Ovary (tissue), 9 donors: Measurements from ENCODE around the gene LRIT2. TPM values are rescaled to one million over a fixed set of nuclear protein-coding genes. Genes with fewer than 3 reads are reported as not detected.

Source experiments
- DNase-seq, 5 donors: peaks; one replicate each; pipeline ENCODE4 v3.0.0-alpha.2; 2019 to 2020
- H3K27ac ChIP-seq, 2 donors: fragments of 200-600 bp; one replicate each; pipeline versions ENCODE4 v1.5.1 to v1.8.0; 2019 to 2022
- H3K27me3 ChIP-seq: fragments of 200-600 bp; one replicate; pipeline ENCODE4 v1.8.0; 2022
- H3K36me3 ChIP-seq: fragments of 200-600 bp; sonication (generic); one replicate; pipeline ENCODE4 v1.5.1; 2019
- H3K4me1 ChIP-seq: one replicate; pipeline ENCODE4 v1.8.1; 2013; ENCODE audit warnings: mild to moderate bottlenecking, moderate library complexity; ENCODE audit not compliant: insufficient read depth
- H3K4me3 ChIP-seq: fragments of 200-600 bp; sonication (generic); one replicate; pipeline ENCODE4 v1.5.1; 2017
- H3K9me3 ChIP-seq, 2 donors: fragments of 200-600 bp in 1 of 2; sonication (generic) in 1 of 2; one replicate each; pipeline versions ENCODE4 v1.5.1 to v1.8.1; 2013 to 2019; ENCODE audit warnings: mild to moderate bottlenecking in 1 of 2, moderate library complexity in 1 of 2
- CTCF ChIP-seq, 3 donors: fragments of 450-650 bp in 2 of 3; fragments of 200-600 bp in 1 of 3; IDR thresholded peaks; one replicate each; pipeline versions ENCODE4 v1.5.1 to v1.8.0; 2016 to 2022; ENCODE audit warnings: antibody characterized with exemption in 3 of 3, mild to moderate bottlenecking in 1 of 3
- EP300 ChIP-seq: sonication (generic); formaldehyde crosslinking; IDR thresholded peaks from one replicate; pipeline ENCODE4 v1.6.1; 2017; ENCODE audit warnings: antibody characterized with exemption
- POLR2A ChIP-seq: fragments of 450-650 bp; IDR thresholded peaks from one replicate; pipeline ENCODE4 v1.6.1; 2017; ENCODE audit warnings: antibody characterized with exemption, mild to moderate bottlenecking, moderate library complexity
- WGBS, 3 donors: extraction: QIAGEN DNeasy Blood & Tissue Kit in 1 of 3; methylation state at CpG; one replicate each; pipeline versions ENCODE4 v1.1.5 to v1.1.7; 2013 to 2017; 5-methylcytosine and 5-hydroxymethylcytosine counted together
- intact Hi-C, 4 donors: fragments of 100-400 bp; cut with DNase I; formaldehyde crosslinking; loops; one replicate each; pipeline versions ENCODE4 v1.11.0 to v1.15.1; 2022 to 2023
- polyA plus RNA-seq, 2 donors: library from polyadenylated mRNA; stranded (reverse); fragments of 200-250 nt in 1 of 2; fragments of 350-450 nt in 1 of 2; fragmentation: Illumina TruSeq in 1 of 2; extraction: RNeasy Lipid Tissue Mini Kit (QIAGEN cat#74804) in 1 of 2; gene quantifications; one replicate each; pipeline ENCODE4 v1.2.3, GENCODE V29; 2013 to 2014
- total RNA-seq, 7 donors: library from RNA; depleted of rRNA in 2 of 7; stranded (reverse); fragments of >200 nt in 2 of 7; fragmentation: NEBNext Ultra II Directional in 3 of 7; extraction: Animal tissue kit (Norgen Biotek cat#: 25700) in 3 of 7; gene quantifications; one replicate each; pipeline versions ENCODE4 v1.1.0 to v1.2.4, GENCODE V29; 2016 to 2023
- donor health status: DM: no; HTN: no; CAD: no; lungs with moderate emphysema.
- donor health status: DM: no; HTN: no; CAD: no.
- donor health status: Bipolar disorder and iron deficiency.
- donor health status: DM: yes; HTN: yes; CAD: no.
- donor health status: DM: no; HTN: no; CAD: no.
- donor health status: DM: yes; HTN: yes; CAD: no.

LRIT2 gene
- total and polyA plus RNA-seq, 9 donors = not detected

GRCh38 chr10:84193327-84193726 is 32.0 kb downstream of the LRIT2 start:
- DNase-seq = no peak
- no peaks in the 10 kb centered on the region for H3K4me1 ChIP-seq
- no peak overlapping the region for H3K4me3 ChIP-seq
- intact Hi-C loops = loop anchor here in 1 of 4 donors (5.0 kb wide), 1 partner anchor 349 kb away; no protein-coding TSS in a partner anchor
- no peak overlapping the region for H3K27ac ChIP-seq
- no peaks in the 10 kb centered on the region for H3K27me3 ChIP-seq
- no peak for TF ChIP-seq POLR2A
- TF ChIP-seq CTCF (IDR thresholded peaks at IDR 0.05) = no peak
- TF ChIP-seq EP300 = no peak
- no peaks in the 10 kb centered on the region for H3K9me3 ChIP-seq
- H3K36me3 ChIP-seq = no peaks in the 10 kb centered on the region
- WGBS, 3 donors = 85 to 98% (median 95%) methylated on average over 2 of the region's 2 CpGs

- H3K4me3 ChIP-seq = no peak overlapping the region
- no peak for DNase-seq
- no peak overlapping the region for H3K27ac ChIP-seq
- no peaks in the 10 kb centered on the region for H3K4me1 ChIP-seq
- TF ChIP-seq CTCF (IDR thresholded peaks at IDR 0.05) (no peak), POLR2A (no peak), EP300 (no peak)
- WGBS, 3 donors = 73 to 84% (median 75%) methylated on average over 5 of the region's 5 CpGs
- H3K27me3 ChIP-seq = no peaks in the 10 kb centered on the region
- no peaks in the 10 kb centered on the region for H3K9me3 ChIP-seq
- H3K36me3 ChIP-seq = no peaks in the 10 kb centered on the region
- intact Hi-C loops = loop anchor here in 1 of 4 donors (5.0 kb wide), 1 partner anchor 351 kb away; no protein-coding TSS in a partner anchor
Observed at GRCh38 chr10:84191106-84191505, 34.2 kb downstream of the LRIT2 start.

- no peak for TF ChIP-seq EP300
- TF ChIP-seq CTCF (IDR thresholded peaks at IDR 0.05) = no peak
- no peak for TF ChIP-seq POLR2A
- no peak overlapping the region for H3K4me3 ChIP-seq
- intact Hi-C loops = loop anchor here in 1 of 4 donors (5.0 kb wide), 1 partner anchor 352 kb away; no protein-coding TSS in a partner anchor
- H3K27me3 ChIP-seq = no peaks in the 10 kb centered on the region
- 87 to 97% (median 96%) methylated on average over 3 of the region's 3 CpGs for WGBS, 3 donors
- DNase-seq = no peak
- H3K36me3 ChIP-seq = no peaks in the 10 kb centered on the region
- H3K9me3 ChIP-seq = no peaks in the 10 kb centered on the region
- H3K27ac ChIP-seq = no peak overlapping the region
- H3K4me1 ChIP-seq = no peaks in the 10 kb centered on the region
Observed at GRCh38 chr10:84190621-84191020, 34.7 kb downstream of the LRIT2 start.

- Histone ChIP-seq H3K27ac (no peak overlapping the region), H3K4me3 (no peak overlapping the region), H3K4me1 (no peaks in the 10 kb centered on the region), H3K27me3 (no peaks in the 10 kb centered on the region), H3K9me3 (no peaks in the 10 kb centered on the region), H3K36me3 (no peaks in the 10 kb centered on the region)
- intact Hi-C loops = no loop called here
- TF ChIP-seq CTCF (IDR thresholded peaks at IDR 0.05) (no peak), POLR2A (no peak), EP300 (no peak)
- DNase-seq = no peak
- 57 to 74% (median 58%) methylated on average over 3 of the region's 3 CpGs for WGBS, 3 donors
Observed at GRCh38 chr10:84188815-84189214, 36.5 kb downstream of the LRIT2 start.
